ENCODE measurements around the gene RCSD1.

DNA sequence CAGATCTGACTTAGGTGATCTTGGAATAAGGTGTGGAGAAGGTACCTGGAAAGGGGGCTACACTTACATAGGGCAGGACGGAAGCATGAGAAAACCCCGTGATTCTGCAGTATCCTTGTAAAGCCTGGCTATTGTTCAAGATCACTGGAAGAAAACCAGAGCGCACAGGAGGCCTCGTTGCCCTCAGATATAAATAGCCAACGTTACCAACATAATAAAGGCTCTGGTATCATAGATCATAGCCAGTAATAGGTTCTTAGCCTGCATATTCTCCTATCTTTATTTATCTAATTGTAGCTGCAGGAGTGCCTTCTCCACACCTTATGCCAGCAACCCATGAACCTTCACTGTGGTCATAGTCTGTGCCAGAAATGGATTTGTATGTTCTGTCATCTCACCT is 55.8 kb downstream of the RCSD1 start:
- TF ChIP-seq TAF1 (IDR thresholded peaks at IDR 0.05; ENCODE audit: borderline replicate concordance, low read depth, low read length) (no peak), POLR2AphosphoS5 (IDR thresholded peaks at IDR 0.05; ENCODE audit: low read depth, low read length) (no peak)

Data from GM12892 (cell line).